K562 (cell line): ENCODE data around the gene EDARADD. TPM values are rescaled to one million over a fixed set of nuclear protein-coding genes. Genes with fewer than 3 reads are reported as not detected.

Experiments
- NR2C2 ChIP-seq, 2 experiments: fragments of 200-800 bp in 1 of 2; sonication (Bioruptor generic) in 1 of 2; sonication (generic) in 1 of 2; formaldehyde crosslinking in 1 of 2; IDR thresholded peaks; 2 replicates each; pipeline versions ENCODE4 v1.6.1 to v1.8.0; 2016 to 2022; ENCODE audit warnings: mild to moderate bottlenecking in 1 of 2, missing compliant biosample characterization in 1 of 2, missing genetic modification characterization in 1 of 2, missing genetic modification reagents in 1 of 2
- polyA plus RNA-seq, 8 experiments: library from polyadenylated mRNA; depleted of rRNA in 4 of 8; stranded (reverse) in 5 of 8; unstranded in 3 of 8; fragments of >200 nt; fragmentation: Nextera tagmentation in 2 of 8; fragmentation: Illumina TruSeq in 1 of 8; extraction: Ambion mirVana in 2 of 8; extraction: Trizol in 1 of 8; gene quantifications; 2 replicates each; pipeline versions ENCODE4 v1.2.1 to v1.2.3, GENCODE V29; 2011 to 2014; ENCODE audit warnings: inconsistent platforms in 1 of 8, missing spikeins in 1 of 8
- total RNA-seq, 7 experiments: library from RNA; depleted of rRNA in 6 of 7; stranded (reverse); fragments of >200 nt in 6 of 7; fragmentation: Illumina TruSeq in 2 of 7; extraction: Trizol in 2 of 7; gene quantifications; 2 replicates each; pipeline versions ENCODE4 v1.2.1 to v1.2.3, GENCODE V29; 2011 to 2021; ENCODE audit warnings: low replicate concordance in 1 of 7
- TF ChIP-seq, protein P1 (sequence below): fragments of 200-600 bp; sonication (generic); IDR thresholded peaks from one replicate; pipeline ENCODE4 v1.6.1; 2012; ENCODE audit warnings: mild to moderate bottlenecking, low read depth, low read length, inconsistent platforms

The EDARADD gene
- total and polyA plus RNA-seq, 9 of the 15 experiments (the other 6 are each of a cell fraction or from before 2014, with no cell fraction given) = 0.46 to 32.4 (median 20.6) TPM

GRCh38 chr1:236450779-236451178, 56.7 kb downstream of the EDARADD start (continued):
- no peak for TF ChIP-seq NR2C2 (CRISPR knock-in tag; IDR thresholded peaks at IDR 0.05)
- no peak for TF ChIP-seq NR2C2 (tag; IDR thresholded peaks at IDR 0.05)
- TF ChIP-seq, protein P1, sequence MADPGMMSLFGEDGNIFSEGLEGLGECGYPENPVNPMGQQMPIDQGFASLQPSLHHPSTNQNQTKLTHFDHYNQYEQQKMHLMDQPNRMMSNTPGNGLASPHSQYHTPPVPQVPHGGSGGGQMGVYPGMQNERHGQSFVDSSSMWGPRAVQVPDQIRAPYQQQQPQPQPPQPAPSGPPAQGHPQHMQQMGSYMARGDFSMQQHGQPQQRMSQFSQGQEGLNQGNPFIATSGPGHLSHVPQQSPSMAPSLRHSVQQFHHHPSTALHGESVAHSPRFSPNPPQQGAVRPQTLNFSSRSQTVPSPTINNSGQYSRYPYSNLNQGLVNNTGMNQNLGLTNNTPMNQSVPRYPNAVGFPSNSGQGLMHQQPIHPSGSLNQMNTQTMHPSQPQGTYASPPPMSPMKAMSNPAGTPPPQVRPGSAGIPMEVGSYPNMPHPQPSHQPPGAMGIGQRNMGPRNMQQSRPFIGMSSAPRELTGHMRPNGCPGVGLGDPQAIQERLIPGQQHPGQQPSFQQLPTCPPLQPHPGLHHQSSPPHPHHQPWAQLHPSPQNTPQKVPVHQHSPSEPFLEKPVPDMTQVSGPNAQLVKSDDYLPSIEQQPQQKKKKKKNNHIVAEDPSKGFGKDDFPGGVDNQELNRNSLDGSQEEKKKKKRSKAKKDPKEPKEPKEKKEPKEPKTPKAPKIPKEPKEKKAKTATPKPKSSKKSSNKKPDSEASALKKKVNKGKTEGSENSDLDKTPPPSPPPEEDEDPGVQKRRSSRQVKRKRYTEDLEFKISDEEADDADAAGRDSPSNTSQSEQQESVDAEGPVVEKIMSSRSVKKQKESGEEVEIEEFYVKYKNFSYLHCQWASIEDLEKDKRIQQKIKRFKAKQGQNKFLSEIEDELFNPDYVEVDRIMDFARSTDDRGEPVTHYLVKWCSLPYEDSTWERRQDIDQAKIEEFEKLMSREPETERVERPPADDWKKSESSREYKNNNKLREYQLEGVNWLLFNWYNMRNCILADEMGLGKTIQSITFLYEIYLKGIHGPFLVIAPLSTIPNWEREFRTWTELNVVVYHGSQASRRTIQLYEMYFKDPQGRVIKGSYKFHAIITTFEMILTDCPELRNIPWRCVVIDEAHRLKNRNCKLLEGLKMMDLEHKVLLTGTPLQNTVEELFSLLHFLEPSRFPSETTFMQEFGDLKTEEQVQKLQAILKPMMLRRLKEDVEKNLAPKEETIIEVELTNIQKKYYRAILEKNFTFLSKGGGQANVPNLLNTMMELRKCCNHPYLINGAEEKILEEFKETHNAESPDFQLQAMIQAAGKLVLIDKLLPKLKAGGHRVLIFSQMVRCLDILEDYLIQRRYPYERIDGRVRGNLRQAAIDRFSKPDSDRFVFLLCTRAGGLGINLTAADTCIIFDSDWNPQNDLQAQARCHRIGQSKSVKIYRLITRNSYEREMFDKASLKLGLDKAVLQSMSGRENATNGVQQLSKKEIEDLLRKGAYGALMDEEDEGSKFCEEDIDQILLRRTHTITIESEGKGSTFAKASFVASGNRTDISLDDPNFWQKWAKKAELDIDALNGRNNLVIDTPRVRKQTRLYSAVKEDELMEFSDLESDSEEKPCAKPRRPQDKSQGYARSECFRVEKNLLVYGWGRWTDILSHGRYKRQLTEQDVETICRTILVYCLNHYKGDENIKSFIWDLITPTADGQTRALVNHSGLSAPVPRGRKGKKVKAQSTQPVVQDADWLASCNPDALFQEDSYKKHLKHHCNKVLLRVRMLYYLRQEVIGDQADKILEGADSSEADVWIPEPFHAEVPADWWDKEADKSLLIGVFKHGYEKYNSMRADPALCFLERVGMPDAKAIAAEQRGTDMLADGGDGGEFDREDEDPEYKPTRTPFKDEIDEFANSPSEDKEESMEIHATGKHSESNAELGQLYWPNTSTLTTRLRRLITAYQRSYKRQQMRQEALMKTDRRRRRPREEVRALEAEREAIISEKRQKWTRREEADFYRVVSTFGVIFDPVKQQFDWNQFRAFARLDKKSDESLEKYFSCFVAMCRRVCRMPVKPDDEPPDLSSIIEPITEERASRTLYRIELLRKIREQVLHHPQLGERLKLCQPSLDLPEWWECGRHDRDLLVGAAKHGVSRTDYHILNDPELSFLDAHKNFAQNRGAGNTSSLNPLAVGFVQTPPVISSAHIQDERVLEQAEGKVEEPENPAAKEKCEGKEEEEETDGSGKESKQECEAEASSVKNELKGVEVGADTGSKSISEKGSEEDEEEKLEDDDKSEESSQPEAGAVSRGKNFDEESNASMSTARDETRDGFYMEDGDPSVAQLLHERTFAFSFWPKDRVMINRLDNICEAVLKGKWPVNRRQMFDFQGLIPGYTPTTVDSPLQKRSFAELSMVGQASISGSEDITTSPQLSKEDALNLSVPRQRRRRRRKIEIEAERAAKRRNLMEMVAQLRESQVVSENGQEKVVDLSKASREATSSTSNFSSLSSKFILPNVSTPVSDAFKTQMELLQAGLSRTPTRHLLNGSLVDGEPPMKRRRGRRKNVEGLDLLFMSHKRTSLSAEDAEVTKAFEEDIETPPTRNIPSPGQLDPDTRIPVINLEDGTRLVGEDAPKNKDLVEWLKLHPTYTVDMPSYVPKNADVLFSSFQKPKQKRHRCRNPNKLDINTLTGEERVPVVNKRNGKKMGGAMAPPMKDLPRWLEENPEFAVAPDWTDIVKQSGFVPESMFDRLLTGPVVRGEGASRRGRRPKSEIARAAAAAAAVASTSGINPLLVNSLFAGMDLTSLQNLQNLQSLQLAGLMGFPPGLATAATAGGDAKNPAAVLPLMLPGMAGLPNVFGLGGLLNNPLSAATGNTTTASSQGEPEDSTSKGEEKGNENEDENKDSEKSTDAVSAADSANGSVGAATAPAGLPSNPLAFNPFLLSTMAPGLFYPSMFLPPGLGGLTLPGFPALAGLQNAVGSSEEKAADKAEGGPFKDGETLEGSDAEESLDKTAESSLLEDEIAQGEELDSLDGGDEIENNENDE = no peak
